ENCODE measurements around the gene RTEL1.

DNA sequence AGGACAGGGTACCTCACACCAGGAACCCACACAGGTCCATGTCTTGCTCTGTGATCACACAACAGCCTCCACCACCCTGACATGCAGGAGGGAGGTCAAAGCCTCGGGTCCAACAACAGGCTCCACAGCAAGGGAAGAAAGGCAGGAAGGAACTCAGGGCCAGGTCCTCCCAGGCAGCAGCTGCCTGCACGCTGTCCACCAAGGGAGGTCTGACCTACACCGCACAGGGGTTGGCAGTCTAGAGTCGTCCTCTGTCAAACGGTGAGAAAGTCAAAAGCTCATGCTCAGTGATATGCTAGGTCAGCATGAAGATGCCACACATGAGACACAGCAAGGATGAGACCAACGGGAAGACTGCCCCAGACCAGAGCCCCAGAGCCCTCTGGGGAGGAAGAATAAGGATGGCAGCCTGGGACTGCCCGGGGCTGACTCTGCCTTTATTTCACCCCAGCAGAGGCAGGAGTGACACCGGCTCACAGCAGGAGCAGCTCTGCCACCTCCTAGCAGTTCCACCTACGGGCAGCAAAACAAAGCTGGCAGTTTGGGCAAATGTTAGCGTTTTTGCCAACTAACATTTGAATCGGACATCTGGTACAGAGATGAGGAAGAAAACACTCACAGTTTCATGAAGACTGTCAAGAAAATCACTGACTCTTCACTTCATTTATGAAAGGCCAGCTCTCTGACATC lies 39.7 kb upstream of the RTEL1 start:
- TF ChIP-seq CTCF (IDR thresholded peaks at IDR 0.05; ENCODE audit: low read depth, low read length) (no peak), EZH2phosphoT487 (IDR thresholded peaks at IDR 0.05; ENCODE audit: low read depth) (no peak)
